ENCODE data around the gene VWA5B1.

Gene VWA5B1

GRCh38 chr1:20321573-20321972 is 30.9 kb downstream of the VWA5B1 start:
- no peak for DNase-seq (ENCODE audit: low read depth, low spot score)
- H3K27ac ChIP-seq: no peak overlapping the region

- DNase-seq (ENCODE audit: low read depth, low spot score): no peak
- H3K27ac ChIP-seq: no peak overlapping the region
Measured at GRCh38 chr1:20322081-20322824, 31.6 kb downstream of the VWA5B1 start.

- H3K27ac ChIP-seq: no peak overlapping the region
- no peak for DNase-seq (ENCODE audit: low read depth, low spot score)
Measured at GRCh38 chr1:20322825-20323612, 32.3 kb downstream of the VWA5B1 start.

DNA sequence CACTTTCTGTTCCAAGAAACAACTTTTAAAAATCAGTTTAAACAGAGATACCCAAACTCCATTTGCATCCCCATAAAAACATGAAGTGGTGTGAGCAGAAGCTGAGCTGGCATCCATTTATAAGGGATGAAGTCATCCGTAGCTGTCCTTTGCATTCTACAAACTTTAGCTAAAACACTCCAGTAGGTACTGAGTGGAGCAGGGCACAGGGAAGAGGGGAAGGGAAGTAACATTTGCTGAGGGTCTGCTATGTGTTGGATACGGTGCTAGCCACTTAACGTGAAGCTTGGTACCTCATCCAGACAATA is 32.9 kb downstream of the VWA5B1 start:
- no peak overlapping the region for H3K27ac ChIP-seq

DNA sequence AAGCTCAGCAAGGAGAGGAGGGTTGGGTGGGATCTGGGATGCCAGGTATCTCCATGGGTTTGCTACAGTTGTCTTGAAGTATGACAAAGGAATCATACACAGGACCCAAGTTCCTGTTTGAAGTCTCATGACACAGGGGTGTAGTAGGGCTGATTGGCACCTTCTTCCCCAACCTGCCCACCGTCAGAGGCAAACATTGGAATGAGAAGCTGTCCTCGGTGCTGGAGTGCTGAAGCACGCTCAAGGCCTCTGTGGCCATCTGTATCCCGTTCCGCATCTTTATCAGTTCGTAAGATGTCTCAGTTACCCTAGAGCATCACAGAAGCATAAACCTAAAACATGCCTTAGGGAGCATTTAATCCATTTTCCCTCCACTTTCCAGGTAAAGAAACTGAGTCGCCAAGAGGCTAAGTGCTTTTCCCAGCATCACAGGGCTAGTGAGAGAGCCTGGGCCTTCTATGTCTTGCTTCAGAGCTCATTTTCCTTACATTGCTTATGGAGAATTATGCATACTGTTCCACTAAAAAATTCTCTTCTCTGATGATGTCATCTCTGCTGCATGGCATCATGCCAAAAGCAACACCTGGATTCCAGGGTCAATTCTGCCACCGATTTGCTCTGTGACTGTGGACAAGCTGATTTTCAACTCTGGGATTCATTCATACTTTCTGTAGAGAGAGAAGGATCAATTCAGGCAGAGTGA is 34.2 kb downstream of the VWA5B1 start:
- H3K27ac ChIP-seq: no peak overlapping the region
- no peak for DNase-seq (ENCODE audit: low read depth, low spot score)

More for the DNA sequence above, 32.9 kb downstream of the VWA5B1 start:
- no peak for DNase-seq (ENCODE audit: low read depth, low spot score)

DNA sequence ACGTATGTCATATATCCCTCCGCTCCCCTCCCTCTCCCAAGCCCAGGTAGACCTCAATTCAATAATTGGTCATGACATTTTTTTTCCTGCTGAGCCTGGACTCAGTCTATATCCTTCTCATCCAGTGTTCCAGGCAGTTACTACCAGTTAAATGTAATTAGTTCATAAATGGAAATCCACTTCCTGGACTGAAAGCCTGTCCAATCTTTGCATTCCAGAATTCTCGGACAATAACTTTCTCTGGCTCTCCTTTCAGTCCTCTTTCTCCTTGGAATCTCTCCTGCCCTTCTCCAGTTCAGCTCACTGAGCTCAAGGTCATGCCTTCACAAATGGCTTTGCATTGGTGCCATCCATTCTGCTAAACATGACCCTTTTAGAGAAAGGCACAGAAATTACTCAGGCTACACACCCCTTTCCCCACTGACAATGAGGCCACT is 34.8 kb downstream of the VWA5B1 start:
- no peak for DNase-seq (ENCODE audit: low read depth, low spot score)
- no peak overlapping the region for H3K27ac ChIP-seq

DNA sequence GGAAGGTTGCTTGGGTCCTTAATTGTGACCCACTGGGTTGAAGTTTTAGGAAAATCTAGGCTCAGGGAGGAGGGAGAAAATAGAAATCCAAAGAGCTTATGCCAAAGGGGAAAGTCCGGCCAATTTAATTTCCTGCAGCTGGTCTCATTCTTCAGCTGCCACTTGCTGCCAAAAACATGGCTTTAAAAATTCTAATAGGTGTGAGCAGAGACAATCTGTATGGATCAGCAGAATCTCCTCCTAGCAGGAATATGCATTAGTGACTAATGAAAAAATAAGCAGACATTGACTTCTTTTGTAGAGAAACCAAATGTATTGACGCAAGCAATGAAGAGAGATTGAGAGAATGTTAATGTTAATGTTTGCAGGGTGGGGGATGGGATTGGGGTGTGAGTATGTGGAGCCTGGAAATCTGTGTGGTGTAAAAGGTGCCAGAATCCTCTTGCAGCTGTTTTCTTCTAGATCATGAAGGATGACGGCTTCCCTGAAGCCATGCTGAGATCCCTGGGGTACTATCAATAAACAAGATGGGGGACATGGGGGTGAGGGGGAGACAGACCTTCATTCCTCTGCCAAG is 35.3 kb downstream of the VWA5B1 start:
- H3K27ac ChIP-seq: no peak overlapping the region

DNA sequence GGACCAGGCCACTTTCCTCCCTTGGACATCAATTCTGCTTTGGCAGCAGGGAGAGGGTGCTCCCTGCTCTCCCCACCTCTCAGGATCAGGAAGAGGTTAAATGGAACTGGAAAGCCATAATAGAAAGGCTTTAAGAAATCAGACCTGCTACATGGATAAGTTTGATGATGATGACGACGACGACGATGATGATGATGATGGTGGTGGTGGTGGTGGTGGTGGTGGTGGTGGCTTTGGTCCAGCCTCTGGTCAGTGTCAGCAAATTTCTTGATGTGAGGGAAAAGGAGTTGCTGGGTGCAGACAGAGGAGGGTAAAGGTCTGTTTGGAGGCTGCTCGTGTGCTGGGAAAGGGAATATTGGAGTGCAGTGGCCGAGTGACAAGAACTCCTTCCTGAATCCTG is 36.8 kb downstream of the VWA5B1 start:
- no peak overlapping the region for H3K27ac ChIP-seq
- DNase-seq (ENCODE audit: low read depth, low spot score): no peak

More for the DNA sequence above, 35.3 kb downstream of the VWA5B1 start:
- no peak for DNase-seq (ENCODE audit: low read depth, low spot score)

- no peak overlapping the region for H3K27ac ChIP-seq
- DNase-seq (ENCODE audit: low read depth, low spot score): no peak
Measured at GRCh38 chr1:20328201-20328600, 37.5 kb downstream of the VWA5B1 start.

DNA sequence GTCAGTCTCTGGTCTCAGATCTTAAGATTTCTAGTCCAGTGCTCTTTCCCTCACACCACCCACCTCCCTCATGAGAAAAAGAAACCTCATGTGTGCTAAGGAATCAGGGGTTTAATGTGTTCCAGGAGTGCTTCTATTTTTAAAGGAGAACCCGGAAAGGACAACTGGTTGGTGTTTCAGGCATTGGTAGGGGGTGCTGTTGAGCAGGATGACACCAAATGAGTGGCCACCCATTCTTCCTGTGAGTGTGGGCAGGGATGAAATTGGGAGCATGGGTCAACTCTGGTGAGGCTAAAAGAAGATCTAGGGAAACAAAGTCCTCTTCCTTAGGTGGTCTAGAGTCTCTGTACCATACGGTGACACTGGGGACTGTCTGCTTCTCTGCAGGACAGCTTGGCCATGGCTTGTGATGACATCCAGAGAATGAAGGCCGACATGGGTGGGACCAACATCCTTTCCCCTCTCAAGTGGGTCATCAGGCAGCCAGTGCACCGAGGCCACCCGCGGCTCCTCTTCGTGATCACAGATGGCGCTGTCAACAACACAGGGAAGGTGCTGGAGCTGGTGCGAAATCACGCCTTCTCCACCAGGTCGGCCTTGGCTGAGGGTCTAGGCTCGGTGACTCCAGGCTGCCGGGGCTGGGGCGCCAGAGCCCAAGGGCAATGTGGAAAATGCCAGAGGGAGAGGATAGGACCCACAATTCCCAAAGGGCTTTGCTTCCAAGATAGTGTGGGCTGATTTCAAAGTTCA is 39.3 kb downstream of the VWA5B1 start:
- no peak overlapping the region for H3K27ac ChIP-seq
- DNase-seq (ENCODE audit: low read depth, low spot score): no peak

DNA sequence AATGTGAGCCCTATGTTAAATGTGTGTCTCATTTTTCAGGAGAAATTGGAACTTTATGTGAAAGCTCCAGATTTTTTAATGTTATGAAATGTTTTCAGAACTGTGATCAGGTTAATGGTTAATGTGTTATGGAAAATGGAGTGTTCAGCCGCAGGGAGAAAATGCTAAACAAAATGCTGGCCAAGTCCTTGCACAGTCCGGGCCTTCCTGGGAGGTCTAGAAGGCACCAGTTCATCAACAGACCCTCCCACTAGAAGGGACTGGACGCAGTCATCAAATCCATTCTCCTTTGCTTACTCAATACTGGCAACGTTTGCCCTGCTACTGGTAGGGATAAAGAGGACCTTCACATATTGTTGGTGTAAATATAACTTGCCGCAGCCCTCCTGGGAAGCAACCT is 43.4 kb downstream of the VWA5B1 start:
- DNase-seq (ENCODE audit: low read depth, low spot score): no peak
- no peak overlapping the region for H3K27ac ChIP-seq

DNA sequence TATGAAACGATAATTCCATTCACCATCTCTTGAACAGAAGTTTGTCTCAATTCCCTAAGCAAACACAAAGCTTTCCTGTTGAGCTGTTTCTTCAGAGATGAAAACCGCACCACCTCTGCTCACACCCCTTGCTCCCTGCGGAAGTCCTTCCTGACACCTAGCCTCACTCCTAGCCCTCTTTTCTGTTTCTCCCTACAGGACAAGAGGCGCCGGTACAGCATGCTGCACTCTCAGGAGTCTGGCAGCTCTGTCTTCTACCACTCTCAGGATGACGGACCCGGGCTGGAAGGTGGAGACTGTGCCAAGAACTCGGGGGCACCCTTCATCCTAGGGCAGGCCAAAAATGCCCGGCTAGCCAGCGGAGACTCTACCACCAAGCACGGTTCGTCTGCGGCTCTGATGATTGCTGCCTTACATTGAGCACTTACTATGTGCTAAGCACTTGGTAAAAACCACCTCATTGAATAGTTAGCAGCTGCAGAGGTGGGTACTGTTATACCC is 45.5 kb downstream of the VWA5B1 start:
- H3K27ac ChIP-seq: no peak overlapping the region
- DNase-seq (ENCODE audit: low read depth, low spot score): no peak

GRCh38 chr1:20337581-20337980 is 46.9 kb downstream of the VWA5B1 start:
- H3K27ac ChIP-seq: no peak overlapping the region
- DNase-seq (ENCODE audit: low read depth, low spot score): no peak

DNA sequence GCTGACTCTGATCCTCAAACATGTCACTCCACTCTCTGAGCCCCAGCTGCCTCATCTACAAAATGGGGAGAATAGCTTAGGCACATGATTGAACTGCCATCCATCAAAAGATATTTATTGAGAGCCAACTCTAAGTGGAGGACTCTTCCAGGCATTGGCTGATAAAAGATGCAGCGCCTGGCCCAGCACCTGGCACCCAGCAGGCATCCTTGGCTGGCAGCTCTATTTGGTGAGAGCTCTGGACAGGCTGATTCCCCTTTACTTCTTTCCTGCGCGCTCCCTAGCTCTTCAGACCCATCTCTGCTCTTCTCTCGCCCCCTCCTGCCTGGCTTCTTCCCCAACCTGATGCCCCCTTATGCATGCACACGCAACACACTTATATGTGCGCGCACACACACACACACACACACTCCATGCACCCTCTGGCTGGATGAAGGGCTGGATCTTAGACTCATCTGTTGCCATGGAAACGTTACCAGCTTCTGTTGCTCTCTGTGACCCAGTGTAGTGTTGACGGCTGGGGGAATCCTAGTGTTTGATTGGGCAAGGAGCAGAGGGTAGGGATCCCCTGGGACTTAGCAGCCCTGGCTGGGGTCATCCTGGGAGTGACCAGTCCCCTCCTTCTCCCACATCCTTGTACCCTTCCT is 49.3 kb downstream of the VWA5B1 start:
- no peak overlapping the region for H3K27ac ChIP-seq
- DNase-seq (ENCODE audit: low read depth, low spot score): no peak

- no peak for DNase-seq (ENCODE audit: low read depth, low spot score)
- no peak overlapping the region for H3K27ac ChIP-seq
Measured at GRCh38 chr1:20342294-20343148, 51.8 kb downstream of the VWA5B1 start.

GRCh38 chr1:20343149-20343937 is 52.7 kb downstream of the VWA5B1 start:
- no peak for DNase-seq (ENCODE audit: low read depth, low spot score)
- H3K27ac ChIP-seq: no peak overlapping the region

DNA sequence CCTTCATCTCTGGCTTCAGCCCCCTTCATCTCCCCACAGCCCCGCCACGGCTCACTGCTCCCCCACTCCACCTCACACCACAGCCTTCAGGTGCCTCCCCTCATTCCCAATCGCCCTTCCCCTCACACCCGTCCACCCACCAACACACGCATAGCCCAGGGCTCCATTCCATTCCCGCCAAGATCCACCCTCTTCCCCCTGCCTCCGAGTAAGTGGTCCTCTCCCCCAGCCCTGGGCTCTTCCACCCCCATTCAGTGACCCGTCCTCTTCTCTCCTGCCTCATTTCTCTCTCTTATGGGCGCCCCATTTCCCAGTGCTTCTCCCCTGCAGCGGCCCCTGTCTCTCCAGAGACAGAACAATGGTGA is 53.2 kb downstream of the VWA5B1 start:
- no peak overlapping the region for H3K27ac ChIP-seq
- no peak for DNase-seq (ENCODE audit: low read depth, low spot score)

DNA sequence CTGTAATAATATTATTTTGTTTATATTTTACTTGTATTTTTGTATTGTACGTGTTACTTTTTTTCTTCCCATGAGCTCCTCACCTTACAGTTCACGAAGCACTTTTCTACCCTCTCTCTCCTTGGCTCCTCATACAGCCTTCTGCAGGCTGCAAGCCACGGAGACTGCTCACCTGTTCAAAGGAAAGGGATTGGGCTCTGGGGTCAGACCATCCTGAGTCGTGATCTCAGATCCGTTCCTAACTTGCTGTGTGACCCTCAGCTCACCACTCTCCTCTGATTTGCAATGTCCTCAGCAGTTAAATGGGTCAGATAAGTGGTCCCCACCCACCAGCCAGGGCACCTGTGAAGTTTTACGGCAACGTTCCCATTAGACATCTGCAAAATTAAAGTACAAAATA is 54.1 kb downstream of the VWA5B1 start:
- H3K27ac ChIP-seq: no peak overlapping the region
- DNase-seq (ENCODE audit: low read depth, low spot score): no peak

Measured in epithelial cell of prostate (primary cell).